Neural cell (in vitro differentiated cells): ENCODE data around the gene KRTAP10-7. TPM values are rescaled to one million over a fixed set of nuclear protein-coding genes. Genes with fewer than 3 reads are reported as not detected.

ENCODE experiments used
- H2AFZ ChIP-seq: fragments of 200-600, 300-800 bp; sonication (generic), shearing (Covaris generic); 2 replicates; pipeline ENCODE4 v1.6.0; 2014; ENCODE audit warnings: low read depth, mild to moderate bottlenecking, antibody characterized with exemption, low read length, moderate library complexity
- H3F3A ChIP-seq: fragments of 200-600 bp; shearing (Covaris generic); 2 replicates; pipeline ENCODE4 v1.6.1; 2016; ENCODE audit warnings: mild to moderate bottlenecking, moderate library complexity, mixed read lengths, antibody characterized with exemption, low read length; ENCODE audit not compliant: insufficient read depth, poor library complexity, severe bottlenecking
- H3K27ac ChIP-seq: fragments of 200-600, 300-800 bp; sonication (generic), shearing (Covaris generic); 2 replicates; pipeline ENCODE4 v1.5.1; 2014; ENCODE audit warnings: mild to moderate bottlenecking, low read length, moderate library complexity
- H3K27me3 ChIP-seq: fragments of 300-800, 200-600 bp; sonication (generic), shearing (Covaris generic); 2 replicates; pipeline ENCODE4 v1.6.0; 2014; ENCODE audit warnings: mild to moderate bottlenecking, low read depth, low read length, moderate library complexity; ENCODE audit not compliant: insufficient read depth
- H3K36me3 ChIP-seq: fragments of 300-800, 200-600 bp; sonication (generic), shearing (Covaris generic); 2 replicates; pipeline ENCODE4 v1.5.1; 2014; ENCODE audit warnings: mild to moderate bottlenecking, antibody characterized with exemption, low read length, moderate library complexity; ENCODE audit not compliant: insufficient read depth
- H3K4me2 ChIP-seq: fragments of 300-800, 200-600 bp; sonication (generic), shearing (Covaris generic); 2 replicates; pipeline ENCODE4 v1.6.0; 2014; ENCODE audit warnings: mild to moderate bottlenecking, low read length
- H3K4me3 ChIP-seq: fragments of 300-800, 200-600 bp; sonication (generic), shearing (Covaris generic); 2 replicates; pipeline ENCODE4 v1.5.1; 2014; ENCODE audit warnings: mild to moderate bottlenecking, low read length, moderate library complexity
- H3K79me2 ChIP-seq: fragments of 200-600 bp; shearing (Covaris generic); replicated peaks from 2 replicates; pipeline ENCODE4 v1.6.0; 2014; ENCODE audit warnings: mild to moderate bottlenecking, low read length, moderate library complexity; ENCODE audit not compliant: insufficient read depth
- H3K9ac ChIP-seq: fragments of 300-800, 200-600 bp; sonication (generic), shearing (Covaris generic); 2 replicates; pipeline ENCODE4 v1.6.1; 2016; ENCODE audit warnings: mild to moderate bottlenecking, low read length, mixed read lengths
- H3K9me2 ChIP-seq: fragments of 200-600 bp; shearing (Covaris generic); 2 replicates; pipeline ENCODE4 v1.6.1; 2016; ENCODE audit warnings: mild to moderate bottlenecking, low read length, mixed read lengths; ENCODE audit not compliant: insufficient read depth
- H3K9me3 ChIP-seq: fragments of 200-600, 300-800 bp; sonication (generic), shearing (Covaris generic); 2 replicates; pipeline ENCODE4 v1.6.1; 2016; ENCODE audit warnings: mild to moderate bottlenecking, mixed run types, low read length, moderate library complexity, mixed read lengths
- H4K20me1 ChIP-seq: fragments of 200-600 bp; shearing (Covaris generic); 2 replicates; pipeline ENCODE4 v1.6.1; 2016; ENCODE audit warnings: mild to moderate bottlenecking, mixed run types; ENCODE audit not compliant: insufficient read depth
- CTCF ChIP-seq: fragments of 450-650 bp; IDR thresholded peaks from 2 replicates; pipeline ENCODE4 v1.5.1; 2014; ENCODE audit warnings: antibody characterized with exemption, mild to moderate bottlenecking, moderate library complexity; ENCODE audit not compliant: poor library complexity, severe bottlenecking
- EP300 ChIP-seq: fragments of 450-650 bp; conservative IDR thresholded peaks from 2 replicates; pipeline ENCODE4 v1.6.1; 2014; ENCODE audit warnings: antibody characterized with exemption, mild to moderate bottlenecking, moderate library complexity; ENCODE audit not compliant: poor library complexity, severe bottlenecking
- EZH2 ChIP-seq: fragments of 200-600, 300-800 bp; shearing (Covaris generic), sonication (generic); IDR thresholded peaks from 2 replicates; pipeline ENCODE4 v1.6.1; 2014; ENCODE audit warnings: antibody characterized with exemption, low read length, borderline replicate concordance, mild to moderate bottlenecking; ENCODE audit not compliant: insufficient read depth, poor library complexity, severe bottlenecking
- MXI1 ChIP-seq: fragments of 450-650 bp; conservative IDR thresholded peaks from 2 replicates; pipeline ENCODE4 v1.6.1; 2014; ENCODE audit warnings: antibody characterized with exemption, mild to moderate bottlenecking; ENCODE audit not compliant: poor library complexity, severe bottlenecking
- POLR2AphosphoS5 ChIP-seq: IDR thresholded peaks from 2 replicates; pipeline ENCODE4 v1.6.1; 2012
- RAD21 ChIP-seq: fragments of 450-650 bp; conservative IDR thresholded peaks from 2 replicates; pipeline ENCODE4 v1.6.1; 2014; ENCODE audit warnings: antibody characterized with exemption, mild to moderate bottlenecking, moderate library complexity
- REST ChIP-seq: IDR thresholded peaks from 2 replicates; pipeline ENCODE4 v1.6.1; 2012; ENCODE audit warnings: borderline replicate concordance
- SMC3 ChIP-seq: fragments of 450-650 bp; conservative IDR thresholded peaks from 2 replicates; pipeline ENCODE4 v1.6.1; 2014; ENCODE audit warnings: antibody characterized with exemption, mild to moderate bottlenecking, moderate library complexity; ENCODE audit not compliant: poor library complexity
- TAF1 ChIP-seq: IDR thresholded peaks from 2 replicates; pipeline ENCODE4 v1.6.1; 2012; ENCODE audit warnings: low read depth
- polyA plus RNA-seq: library from polyadenylated mRNA; depleted of rRNA; stranded (reverse); fragments of >200 nt; gene quantifications from 2 replicates; pipeline ENCODE4 v1.2.3, GENCODE V29; 2014

Gene KRTAP10-7
- polyA plus RNA-seq, 1 donor from 2014 or later: not detected

- H4K20me1 ChIP-seq: no peaks in the 10 kb centered on the region
- TF ChIP-seq SMC3 (no peak), POLR2AphosphoS5 (no peak), CTCF (no peak), MXI1 (no peak), EP300 (no peak), TAF1 (no peak), EZH2 (no peak), RAD21 (no peak), REST (no peak)
Measured at GRCh38 chr21:44614161-44614631, 13.8 kb downstream of the KRTAP10-7 start.

GRCh38 chr21:44614961-44615391 is 14.6 kb downstream of the KRTAP10-7 start:
- Histone ChIP-seq H4K20me1 (no peaks in the 10 kb centered on the region), H3K4me3 (no peak overlapping the region), H2AFZ (no peak overlapping the region), H3K79me2 (no peaks in the 10 kb centered on the region), H3K4me2 (no peak overlapping the region), H3K27ac (no peak overlapping the region), H3K9me3 (no peaks in the 10 kb centered on the region), H3K9ac (no peak overlapping the region), H3K36me3 (no peaks in the 10 kb centered on the region), H3K9me2 (no peaks in the 10 kb centered on the region), H3F3A (no peaks in the 10 kb centered on the region), H3K27me3 (no peaks in the 10 kb centered on the region)
- no peak for TF ChIP-seq REST
- no peak for TF ChIP-seq EP300
- no peak for TF ChIP-seq MXI1
- TF ChIP-seq RAD21: no peak
- no peak for TF ChIP-seq CTCF
- no peak for TF ChIP-seq TAF1
- no peak for TF ChIP-seq EZH2
- no peak for TF ChIP-seq SMC3
- no peak for TF ChIP-seq POLR2AphosphoS5

More at GRCh38 chr21:44614161-44614631, 13.8 kb downstream of the KRTAP10-7 start:
- Histone ChIP-seq H3K79me2 (no peaks in the 10 kb centered on the region), H3K27ac (no peak overlapping the region), H3K36me3 (no peaks in the 10 kb centered on the region), H3K9me2 (no peaks in the 10 kb centered on the region), H3K9ac (no peak overlapping the region), H2AFZ (no peak overlapping the region), H3K27me3 (no peaks in the 10 kb centered on the region), H3K9me3 (no peaks in the 10 kb centered on the region), H3K4me2 (no peak overlapping the region), H3K4me3 (no peak overlapping the region), H3F3A (no peaks in the 10 kb centered on the region)
